ENCODE results near the gene HNRNPLL.

HNRNPLL gene

DNA sequence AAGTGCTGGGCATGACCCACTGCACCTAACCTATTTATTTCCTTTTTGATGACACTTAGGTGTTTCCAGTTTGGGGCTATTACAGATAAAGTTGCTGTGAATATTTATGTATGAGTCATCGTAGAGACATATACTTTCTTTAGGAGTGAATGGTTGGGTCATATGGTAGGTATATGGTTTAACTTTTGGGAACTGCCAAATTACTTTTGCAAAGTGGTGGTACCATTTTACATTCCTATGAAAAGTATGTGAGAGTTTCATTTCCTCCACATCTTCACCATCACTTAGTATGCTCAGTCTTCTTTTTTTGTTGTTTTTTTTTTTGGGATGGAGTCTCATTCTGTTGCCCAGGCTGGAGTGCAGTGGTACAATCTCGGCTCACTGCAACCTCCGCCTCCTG is 56.1 kb downstream of the HNRNPLL start (continued):
- TF ChIP-seq, protein P1, sequence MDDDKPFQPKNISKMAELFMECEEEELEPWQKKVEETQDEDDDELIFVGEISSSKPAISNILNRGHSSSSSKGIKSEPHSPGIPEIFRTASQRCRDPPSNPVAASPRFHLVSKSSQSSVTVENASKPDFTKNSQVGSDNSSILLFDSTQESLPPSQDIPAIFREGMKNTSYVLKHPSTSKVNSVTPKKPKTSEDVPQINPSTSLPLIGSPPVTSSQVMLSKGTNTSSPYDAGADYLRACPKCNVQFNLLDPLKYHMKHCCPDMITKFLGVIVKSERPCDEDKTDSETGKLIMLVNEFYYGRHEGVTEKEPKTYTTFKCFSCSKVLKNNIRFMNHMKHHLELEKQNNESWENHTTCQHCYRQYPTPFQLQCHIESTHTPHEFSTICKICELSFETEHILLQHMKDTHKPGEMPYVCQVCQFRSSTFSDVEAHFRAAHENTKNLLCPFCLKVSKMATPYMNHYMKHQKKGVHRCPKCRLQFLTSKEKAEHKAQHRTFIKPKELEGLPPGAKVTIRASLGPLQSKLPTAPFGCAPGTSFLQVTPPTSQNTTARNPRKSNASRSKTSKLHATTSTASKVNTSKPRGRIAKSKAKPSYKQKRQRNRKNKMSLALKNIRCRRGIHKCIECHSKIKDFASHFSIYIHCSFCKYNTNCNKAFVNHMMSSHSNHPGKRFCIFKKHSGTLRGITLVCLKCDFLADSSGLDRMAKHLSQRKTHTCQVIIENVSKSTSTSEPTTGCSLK (tag by site-specific recombination; IDR thresholded peaks at IDR 0.05) = no peak
- TF ChIP-seq, protein P2, sequence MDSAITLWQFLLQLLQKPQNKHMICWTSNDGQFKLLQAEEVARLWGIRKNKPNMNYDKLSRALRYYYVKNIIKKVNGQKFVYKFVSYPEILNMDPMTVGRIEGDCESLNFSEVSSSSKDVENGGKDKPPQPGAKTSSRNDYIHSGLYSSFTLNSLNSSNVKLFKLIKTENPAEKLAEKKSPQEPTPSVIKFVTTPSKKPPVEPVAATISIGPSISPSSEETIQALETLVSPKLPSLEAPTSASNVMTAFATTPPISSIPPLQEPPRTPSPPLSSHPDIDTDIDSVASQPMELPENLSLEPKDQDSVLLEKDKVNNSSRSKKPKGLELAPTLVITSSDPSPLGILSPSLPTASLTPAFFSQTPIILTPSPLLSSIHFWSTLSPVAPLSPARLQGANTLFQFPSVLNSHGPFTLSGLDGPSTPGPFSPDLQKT (IDR thresholded peaks at IDR 0.05; ENCODE audit: borderline replicate concordance, low read depth, low read length) = no peak
- TF ChIP-seq, protein P3, sequence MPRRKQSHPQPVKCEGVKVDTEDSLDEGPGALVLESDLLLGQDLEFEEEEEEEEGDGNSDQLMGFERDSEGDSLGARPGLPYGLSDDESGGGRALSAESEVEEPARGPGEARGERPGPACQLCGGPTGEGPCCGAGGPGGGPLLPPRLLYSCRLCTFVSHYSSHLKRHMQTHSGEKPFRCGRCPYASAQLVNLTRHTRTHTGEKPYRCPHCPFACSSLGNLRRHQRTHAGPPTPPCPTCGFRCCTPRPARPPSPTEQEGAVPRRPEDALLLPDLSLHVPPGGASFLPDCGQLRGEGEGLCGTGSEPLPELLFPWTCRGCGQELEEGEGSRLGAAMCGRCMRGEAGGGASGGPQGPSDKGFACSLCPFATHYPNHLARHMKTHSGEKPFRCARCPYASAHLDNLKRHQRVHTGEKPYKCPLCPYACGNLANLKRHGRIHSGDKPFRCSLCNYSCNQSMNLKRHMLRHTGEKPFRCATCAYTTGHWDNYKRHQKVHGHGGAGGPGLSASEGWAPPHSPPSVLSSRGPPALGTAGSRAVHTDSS (tag by site-specific recombination; IDR thresholded peaks at IDR 0.05) = no peak
- no peak for TF ChIP-seq ZFHX2 (tag by site-specific recombination; conservative IDR thresholded peaks at IDR 0.05)
- no peak for TF ChIP-seq MZF1 (tag by site-specific recombination; IDR thresholded peaks at IDR 0.05; ENCODE audit: borderline replicate concordance)
- TF ChIP-seq, protein P4, sequence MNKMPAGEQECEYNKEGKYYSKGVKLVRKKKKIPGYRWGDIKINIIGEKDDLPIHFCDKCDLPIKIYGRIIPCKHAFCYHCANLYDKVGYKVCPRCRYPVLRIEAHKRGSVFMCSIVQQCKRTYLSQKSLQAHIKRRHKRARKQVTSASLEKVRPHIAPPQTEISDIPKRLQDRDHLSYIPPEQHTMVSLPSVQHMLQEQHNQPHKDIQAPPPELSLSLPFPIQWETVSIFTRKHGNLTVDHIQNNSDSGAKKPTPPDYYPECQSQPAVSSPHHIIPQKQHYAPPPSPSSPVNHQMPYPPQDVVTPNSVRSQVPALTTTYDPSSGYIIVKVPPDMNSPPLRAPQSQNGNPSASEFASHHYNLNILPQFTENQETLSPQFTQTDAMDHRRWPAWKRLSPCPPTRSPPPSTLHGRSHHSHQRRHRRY (tag by site-specific recombination; IDR thresholded peaks at IDR 0.05) = no peak

DNA sequence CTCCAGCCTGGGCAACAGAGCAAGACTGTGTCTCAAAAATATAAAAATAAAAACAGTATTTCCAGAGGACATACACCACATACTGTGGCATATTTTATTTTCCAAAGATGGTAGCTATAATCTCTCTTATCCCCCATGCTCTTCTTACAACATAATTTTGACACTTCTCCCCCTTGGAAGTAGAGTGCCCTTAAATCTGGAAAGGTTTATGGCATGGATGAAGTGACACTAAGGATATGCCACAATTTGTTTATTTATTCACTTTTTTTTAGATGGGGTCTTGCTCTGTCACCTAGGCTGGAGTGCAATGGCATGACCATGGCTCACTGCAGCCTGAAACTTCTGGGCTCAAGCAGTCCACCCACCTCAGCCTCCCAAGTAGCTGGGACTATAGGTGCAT is 56.7 kb downstream of the HNRNPLL start:
- TF ChIP-seq ZNF776 (tag by site-specific recombination; IDR thresholded peaks at IDR 0.05; ENCODE audit: borderline replicate concordance) (no peak), ZNF830 (tag by site-specific recombination; IDR thresholded peaks at IDR 0.05; ENCODE audit: low read depth) (no peak), ZNF248 (tag by site-specific recombination; IDR thresholded peaks at IDR 0.05) (no peak), OVOL3 (tag by site-specific recombination; IDR thresholded peaks at IDR 0.05) (no peak), ZNF214 (tag by site-specific recombination; IDR thresholded peaks at IDR 0.05; ENCODE audit: borderline replicate concordance) (no peak), ZNF426 (tag by site-specific recombination; IDR thresholded peaks at IDR 0.05) (no peak), ZNF37A (tag by site-specific recombination; IDR thresholded peaks at IDR 0.05) (no peak), BCL11B (tag by site-specific recombination; IDR thresholded peaks at IDR 0.05; ENCODE audit: low read depth) (no peak), ZBTB17 (tag by site-specific recombination; IDR thresholded peaks at IDR 0.05) (no peak), ZFP3 (tag by site-specific recombination; IDR thresholded peaks at IDR 0.05; ENCODE audit: low read depth) (no peak), ZNF549 (tag by site-specific recombination; IDR thresholded peaks at IDR 0.05) (no peak), ZNF555 (tag by site-specific recombination; conservative IDR thresholded peaks at IDR 0.05) (no peak), ZNF571 (tag by site-specific recombination; IDR thresholded peaks at IDR 0.05) (no peak)
- TF ChIP-seq, protein P5, sequence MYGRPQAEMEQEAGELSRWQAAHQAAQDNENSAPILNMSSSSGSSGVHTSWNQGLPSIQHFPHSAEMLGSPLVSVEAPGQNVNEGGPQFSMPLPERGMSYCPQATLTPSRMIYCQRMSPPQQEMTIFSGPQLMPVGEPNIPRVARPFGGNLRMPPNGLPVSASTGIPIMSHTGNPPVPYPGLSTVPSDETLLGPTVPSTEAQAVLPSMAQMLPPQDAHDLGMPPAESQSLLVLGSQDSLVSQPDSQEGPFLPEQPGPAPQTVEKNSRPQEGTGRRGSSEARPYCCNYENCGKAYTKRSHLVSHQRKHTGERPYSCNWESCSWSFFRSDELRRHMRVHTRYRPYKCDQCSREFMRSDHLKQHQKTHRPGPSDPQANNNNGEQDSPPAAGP (tag by site-specific recombination; IDR thresholded peaks at IDR 0.05) = no peak
- TF ChIP-seq, protein P6, sequence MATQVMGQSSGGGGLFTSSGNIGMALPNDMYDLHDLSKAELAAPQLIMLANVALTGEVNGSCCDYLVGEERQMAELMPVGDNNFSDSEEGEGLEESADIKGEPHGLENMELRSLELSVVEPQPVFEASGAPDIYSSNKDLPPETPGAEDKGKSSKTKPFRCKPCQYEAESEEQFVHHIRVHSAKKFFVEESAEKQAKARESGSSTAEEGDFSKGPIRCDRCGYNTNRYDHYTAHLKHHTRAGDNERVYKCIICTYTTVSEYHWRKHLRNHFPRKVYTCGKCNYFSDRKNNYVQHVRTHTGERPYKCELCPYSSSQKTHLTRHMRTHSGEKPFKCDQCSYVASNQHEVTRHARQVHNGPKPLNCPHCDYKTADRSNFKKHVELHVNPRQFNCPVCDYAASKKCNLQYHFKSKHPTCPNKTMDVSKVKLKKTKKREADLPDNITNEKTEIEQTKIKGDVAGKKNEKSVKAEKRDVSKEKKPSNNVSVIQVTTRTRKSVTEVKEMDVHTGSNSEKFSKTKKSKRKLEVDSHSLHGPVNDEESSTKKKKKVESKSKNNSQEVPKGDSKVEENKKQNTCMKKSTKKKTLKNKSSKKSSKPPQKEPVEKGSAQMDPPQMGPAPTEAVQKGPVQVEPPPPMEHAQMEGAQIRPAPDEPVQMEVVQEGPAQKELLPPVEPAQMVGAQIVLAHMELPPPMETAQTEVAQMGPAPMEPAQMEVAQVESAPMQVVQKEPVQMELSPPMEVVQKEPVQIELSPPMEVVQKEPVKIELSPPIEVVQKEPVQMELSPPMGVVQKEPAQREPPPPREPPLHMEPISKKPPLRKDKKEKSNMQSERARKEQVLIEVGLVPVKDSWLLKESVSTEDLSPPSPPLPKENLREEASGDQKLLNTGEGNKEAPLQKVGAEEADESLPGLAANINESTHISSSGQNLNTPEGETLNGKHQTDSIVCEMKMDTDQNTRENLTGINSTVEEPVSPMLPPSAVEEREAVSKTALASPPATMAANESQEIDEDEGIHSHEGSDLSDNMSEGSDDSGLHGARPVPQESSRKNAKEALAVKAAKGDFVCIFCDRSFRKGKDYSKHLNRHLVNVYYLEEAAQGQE (tag by site-specific recombination; IDR thresholded peaks at IDR 0.05) = no peak
- Histone ChIP-seq H3K36me3 (ENCODE audit: control insufficient read depth in 2 of 2, insufficient read depth in 1 of 2, low read length in 2 of 2) (no peaks in the 10 kb centered on the region), H3K4me3 (ENCODE audit: low read depth, low read length) (no peak overlapping the region), H3K27ac (ENCODE audit: extremely low read depth, low read depth, low read length) (no peak overlapping the region), H3K9me3 (ENCODE audit: control insufficient read depth, insufficient read depth, low read depth, low read length) (no peaks in the 10 kb centered on the region), H3K4me1 (ENCODE audit: control insufficient read depth, insufficient read depth, low read length) (peaks cover 17% of the 10 kb centered on the region)
- POLR2A ChIA-PET = interaction anchor here (0.5 to 1.3 kb wide), 2 partner anchors 182 to 205 kb away, joined by 3 to 8 read pairs; partner anchors contain the start of gene SRSF7
- CTCF ChIA-PET = interaction anchor here (0.6 to 1.2 kb wide), 4 partner anchors 10 to 36 kb away, joined by 3 to 5 read pairs (median 4); no protein-coding TSS in a partner anchor

Data from HEK293 (cell line).